CD4-positive, alpha-beta memory T cell (primary cell): ENCODE results near the gene ESYT2. TPM values are rescaled to one million over a fixed set of nuclear protein-coding genes. Genes with fewer than 3 reads are reported as not detected.

Experiments
- CTCF ChIA-PET: fragments of 350-600 bp; sonication (Branson Sonifier 250); formaldehyde crosslinking; loops from one replicate; lab custom pipeline; 2021; ENCODE audit warnings: inconsistent platforms; ENCODE audit not compliant: partially characterized antibody; lab: Charles Lee
- POLR2A ChIA-PET: fragments of 350-600 bp; sonication (Branson Sonifier 250); formaldehyde crosslinking; loops from one replicate; lab custom pipeline; 2021; ENCODE audit not compliant: partially characterized antibody; lab: Charles Lee
- DNase-seq, 5 donors: peaks; one replicate each; pipeline versions ENCODE4 v3.0.0 to v3.0.0-alpha.2; 2020 to 2022; ENCODE audit warnings: mixed read lengths in 1 of 5
- H3K27ac ChIP-seq: one replicate; pipeline ENCODE4 v1.7.0; 2013; ENCODE audit warnings: low read depth, low read length
- H3K27me3 ChIP-seq: 2 replicates; pipeline ENCODE4 v1.7.0; 2013; ENCODE audit warnings: mild to moderate bottlenecking, low read length, moderate library complexity; ENCODE audit not compliant: insufficient read depth
- H3K36me3 ChIP-seq: 2 replicates; pipeline ENCODE4 v1.7.0; 2013; ENCODE audit warnings: mild to moderate bottlenecking, low read length, moderate library complexity; ENCODE audit not compliant: insufficient read depth
- H3K4me1 ChIP-seq: 2 replicates; pipeline ENCODE4 v1.7.0; 2013; ENCODE audit warnings: mild to moderate bottlenecking, low read length, moderate library complexity; ENCODE audit not compliant: insufficient read depth
- H3K4me3 ChIP-seq, 2 donors: one replicate each; pipeline ENCODE4 v1.7.0; 2013; ENCODE audit warnings: low read length in 2 of 2, mild to moderate bottlenecking in 1 of 2
- H3K9me3 ChIP-seq, 2 donors: one replicate each; pipeline ENCODE4 v1.7.0; 2013; ENCODE audit warnings: low read length in 2 of 2, control low read depth in 1 of 2; ENCODE audit not compliant: control insufficient read depth in 1 of 2
- H3K27ac Mint-ChIP-seq, 7 donors: one replicate each; pipeline ENCODE4 v1.8.0; 2020 to 2021; ENCODE audit warnings: mixed read lengths in 7 of 7, mild to moderate bottlenecking in 6 of 7, inconsistent platforms in 3 of 7, moderate library complexity in 3 of 7
- H3K27me3 Mint-ChIP-seq, 2 donors: one replicate each; pipeline ENCODE4 v1.8.0; 2020 to 2021; ENCODE audit warnings: mixed read lengths in 2 of 2
- H3K36me3 Mint-ChIP-seq, 2 donors: one replicate each; pipeline ENCODE4 v1.8.0; 2020 to 2021; ENCODE audit warnings: mixed read lengths in 2 of 2, inconsistent platforms in 1 of 2, mild to moderate bottlenecking in 1 of 2
- H3K4me1 Mint-ChIP-seq, 4 donors: one replicate each; pipeline ENCODE4 v1.8.0; 2020 to 2021; ENCODE audit warnings: mixed read lengths in 4 of 4, mild to moderate bottlenecking in 1 of 4
- H3K4me3 Mint-ChIP-seq, 8 donors: one replicate each; pipeline ENCODE4 v1.8.0; 2020 to 2021; ENCODE audit warnings: mixed read lengths in 8 of 8, mild to moderate bottlenecking in 7 of 8, moderate library complexity in 6 of 8, inconsistent platforms in 3 of 8
- H3K9me3 Mint-ChIP-seq, 8 donors: one replicate each; pipeline ENCODE4 v1.8.0; 2020 to 2021; ENCODE audit warnings: mixed read lengths in 8 of 8, mild to moderate bottlenecking in 5 of 8, inconsistent platforms in 3 of 8, moderate library complexity in 1 of 8
- intact Hi-C: fragments of 100-400 bp; cut with micrococcal nuclease; formaldehyde crosslinking; loops from one replicate; pipeline ENCODE4 v1.15.1; 2023
- polyA plus RNA-seq, 2 donors: library from polyadenylated mRNA; unstranded; fragments of 300-500 nt; fragmentation: Illumina TruSeq; gene quantifications; one replicate each; pipeline ENCODE4 v1.2.3, GENCODE V29; 2021
- total RNA-seq, 2 experiments: library from RNA; stranded (reverse); gene quantifications; one replicate each; pipeline ENCODE4 v1.2.3, GENCODE V29; 2021

Gene ESYT2
- total and polyA plus RNA-seq, 4 experiments from 2014 or later, result 52.3 to 116 (median 106) TPM

- H3K4me3 Mint-ChIP-seq, result no peak overlapping the region
- intact Hi-C loops, result no loop called here
- peaks cover 0 to 8% (median 3%) of the 10 kb centered on the region in 4 donors for H3K4me1 Mint-ChIP-seq
- DNase-seq, result no peak
- H3K9me3 Mint-ChIP-seq, result peaks cover 0 to 10% (median 2%) of the 10 kb centered on the region in 8 donors
- no peaks in the 10 kb centered on the region for H3K27me3 Mint-ChIP-seq
- H3K27ac Mint-ChIP-seq, result no peak overlapping the region
- no peaks in the 10 kb centered on the region for H3K9me3 ChIP-seq
- POLR2A ChIA-PET, result no interaction called here
- no peaks in the 10 kb centered on the region for H3K4me1 ChIP-seq
- no peak overlapping the region for H3K4me3 ChIP-seq
- no peaks in the 10 kb centered on the region for H3K27me3 ChIP-seq
- no peak overlapping the region for H3K27ac ChIP-seq
- H3K36me3 Mint-ChIP-seq, result peaks cover 9 to 15% of the 10 kb centered on the region in 2 donors
- no peaks in the 10 kb centered on the region for H3K36me3 ChIP-seq
- CTCF ChIA-PET, result no interaction called here
These were observed 103.0 kb downstream of the ESYT2 start for GRCh38 chr7:158726277-158726807.

GRCh38 chr7:158725506-158725800 lies 103.9 kb downstream of the ESYT2 start:
- Mint-ChIP-seq H3K27me3 (no peaks in the 10 kb centered on the region), H3K9me3 (peaks cover 0 to 10% (median 2%) of the 10 kb centered on the region in 8 donors), H3K4me3 (no peak overlapping the region), H3K4me1 (peaks cover 0 to 8% (median 3%) of the 10 kb centered on the region in 4 donors), H3K36me3 (peaks cover 4 to 8% of the 10 kb centered on the region in 2 donors), H3K27ac (no peak overlapping the region)
- Histone ChIP-seq H3K9me3 (no peaks in the 10 kb centered on the region), H3K27ac (no peak overlapping the region), H3K36me3 (no peaks in the 10 kb centered on the region), H3K27me3 (no peaks in the 10 kb centered on the region), H3K4me3 (no peak overlapping the region), H3K4me1 (no peaks in the 10 kb centered on the region)
- intact Hi-C loops, result no loop called here
- POLR2A ChIA-PET, result no interaction called here
- no peak for DNase-seq
- CTCF ChIA-PET, result no interaction called here

- POLR2A ChIA-PET, result no interaction called here
- H3K36me3 ChIP-seq, result no peaks in the 10 kb centered on the region
- no peak for DNase-seq
- H3K27ac ChIP-seq, result no peak overlapping the region
- H3K9me3 ChIP-seq, result no peaks in the 10 kb centered on the region
- Mint-ChIP-seq H3K27me3 (no peaks in the 10 kb centered on the region), H3K4me1 (peaks cover 0 to 8% (median 3%) of the 10 kb centered on the region in 4 donors), H3K27ac (peak overlapping the region in 2 of 7 donors; percentile 64 to 68), H3K36me3 (peaks cover 0 to 4% of the 10 kb centered on the region in 2 donors), H3K4me3 (no peak overlapping the region), H3K9me3 (peaks cover 0 to 10% (median 2%) of the 10 kb centered on the region in 8 donors)
- no peak overlapping the region for H3K4me3 ChIP-seq
- no peaks in the 10 kb centered on the region for H3K27me3 ChIP-seq
- H3K4me1 ChIP-seq, result no peaks in the 10 kb centered on the region
- intact Hi-C loops, result no loop called here
- CTCF ChIA-PET, result no interaction called here
These were observed 104.4 kb downstream of the ESYT2 start for GRCh38 chr7:158724658-158725505.

- no peak overlapping the region for H3K4me3 Mint-ChIP-seq
- no peak overlapping the region for H3K4me3 ChIP-seq
- POLR2A ChIA-PET, result no interaction called here
- H3K27ac ChIP-seq, result no peak overlapping the region
- peaks cover 0 to 10% (median 2%) of the 10 kb centered on the region in 8 donors for H3K9me3 Mint-ChIP-seq
- no peaks in the 10 kb centered on the region for H3K27me3 ChIP-seq
- H3K9me3 ChIP-seq, result no peaks in the 10 kb centered on the region
- DNase-seq, result no peak
- peaks cover 0 to 1% of the 10 kb centered on the region in 2 donors for H3K36me3 Mint-ChIP-seq
- peak overlapping the region in 4 of 7 donors; percentile 32 to 80 (median 66) for H3K27ac Mint-ChIP-seq
- peaks cover 0 to under 1% of the 10 kb centered on the region in 2 donors for H3K27me3 Mint-ChIP-seq
- intact Hi-C loops, result no loop called here
- no peaks in the 10 kb centered on the region for H3K36me3 ChIP-seq
- no peaks in the 10 kb centered on the region for H3K4me1 ChIP-seq
- peaks cover 0 to 6% (median under 1%) of the 10 kb centered on the region in 4 donors for H3K4me1 Mint-ChIP-seq
- CTCF ChIA-PET, result no interaction called here
These were observed 105.5 kb downstream of the ESYT2 start for GRCh38 chr7:158723714-158724385.

- H3K27ac ChIP-seq, result no peak overlapping the region
- H3K36me3 ChIP-seq, result no peaks in the 10 kb centered on the region
- no peak overlapping the region for H3K4me3 Mint-ChIP-seq
- peaks cover 0 to 6% of the 10 kb centered on the region in 2 donors for H3K27me3 Mint-ChIP-seq
- CTCF ChIA-PET, result no interaction called here
- H3K4me3 ChIP-seq, result no peak overlapping the region
- no peaks in the 10 kb centered on the region for H3K9me3 ChIP-seq
- intact Hi-C loops, result no loop called here
- H3K4me1 Mint-ChIP-seq, result peaks cover 0 to 4% (median under 1%) of the 10 kb centered on the region in 4 donors
- POLR2A ChIA-PET, result no interaction called here
- H3K27me3 ChIP-seq, result no peaks in the 10 kb centered on the region
- H3K36me3 Mint-ChIP-seq, result no peaks in the 10 kb centered on the region
- peaks cover 0 to 10% (median 2%) of the 10 kb centered on the region in 8 donors for H3K9me3 Mint-ChIP-seq
- H3K27ac Mint-ChIP-seq, result peak overlapping the region in 1 of 7 donors; percentile 32
- DNase-seq, result no peak
- H3K4me1 ChIP-seq, result no peaks in the 10 kb centered on the region
These were observed 106.0 kb downstream of the ESYT2 start for GRCh38 chr7:158723266-158723665.

- ChIA-PET POLR2A (interaction anchor here (0.6 kb wide), 1 partner anchor 135 kb away, joined by 3 read pairs; no protein-coding TSS in a partner anchor), CTCF (no interaction called here)
- H3K36me3 Mint-ChIP-seq, result no peaks in the 10 kb centered on the region
- no peaks in the 10 kb centered on the region for H3K27me3 ChIP-seq
- peaks cover 0 to 4% (median under 1%) of the 10 kb centered on the region in 4 donors for H3K4me1 Mint-ChIP-seq
- H3K27ac Mint-ChIP-seq, result peak overlapping the region in 1 of 7 donors; percentile 6
- H3K9me3 Mint-ChIP-seq, result peaks cover 0 to 10% (median 2%) of the 10 kb centered on the region in 8 donors
- no peak for DNase-seq
- intact Hi-C loops, result no loop called here
- H3K4me1 ChIP-seq, result no peaks in the 10 kb centered on the region
- H3K36me3 ChIP-seq, result no peaks in the 10 kb centered on the region
- no peaks in the 10 kb centered on the region for H3K9me3 ChIP-seq
- H3K27me3 Mint-ChIP-seq, result peaks cover 2 to 10% of the 10 kb centered on the region in 2 donors
- H3K4me3 ChIP-seq, result no peak overlapping the region
- H3K27ac ChIP-seq, result no peak overlapping the region
- H3K4me3 Mint-ChIP-seq, result no peak overlapping the region
These were observed 106.6 kb downstream of the ESYT2 start for GRCh38 chr7:158722574-158723237.

GRCh38 chr7:158720112-158720511 lies 109.2 kb downstream of the ESYT2 start:
- Mint-ChIP-seq H3K9me3 (peaks cover 0 to 5% (median 0%) of the 10 kb centered on the region in 8 donors), H3K27ac (no peak overlapping the region), H3K36me3 (no peaks in the 10 kb centered on the region), H3K4me1 (peaks cover 0 to 4% (median under 1%) of the 10 kb centered on the region in 4 donors), H3K27me3 (peaks cover 2 to 14% of the 10 kb centered on the region in 2 donors), H3K4me3 (no peak overlapping the region)
- no peaks in the 10 kb centered on the region for H3K4me1 ChIP-seq
- H3K27me3 ChIP-seq, result no peaks in the 10 kb centered on the region
- no peaks in the 10 kb centered on the region for H3K9me3 ChIP-seq
- no peaks in the 10 kb centered on the region for H3K36me3 ChIP-seq
- H3K4me3 ChIP-seq, result no peak overlapping the region
- no peak overlapping the region for H3K27ac ChIP-seq
- intact Hi-C loops, result no loop called here
- ChIA-PET CTCF (no interaction called here), POLR2A (no interaction called here)
- DNase-seq, result no peak
